NCI-H2196 (cell line): ENCODE measurements around the gene SFXN2.
A peak's percentile ranks its signal among the peaks of the same experiment; 100 is the strongest.
"Not testable (repeated sequence)": the region's sequence is repeated elsewhere in the genome, so short reads cannot be mapped to it uniquely, and the experiment has no call there.

Experiments used
- DNase-seq: peaks from one replicate; lab custom pipeline; 2025; ENCODE audit not compliant: unreplicated experiment; lab: John Stamatoyannopoulos, UW

Gene SFXN2

GRCh38 chr10:102714621-102715455, at the start of gene SFXN2:
Gene SFXN2, plus strand, starts transcription at chr10:102714636. Its CDS starts 12,001 bp downstream, at chr10:102726637.
- no peak for DNase-seq

- no peak for DNase-seq
These were observed 48.4 kb upstream of the SFXN2 start for GRCh38 chr10:102665904-102666509.

GRCh38 chr10:102667411-102667810, 47.0 kb upstream of the SFXN2 start:
- DNase-seq, result not testable (repeated sequence)

GRCh38 chr10:102668326-102669107, 45.9 kb upstream of the SFXN2 start:
- no peak for DNase-seq

- DNase-seq, result no peak
These were observed 45.0 kb upstream of the SFXN2 start for GRCh38 chr10:102669206-102670064.

- no peak for DNase-seq
These were observed 44.3 kb upstream of the SFXN2 start for GRCh38 chr10:102670065-102670670.

- no peak for DNase-seq
These were observed 43.5 kb upstream of the SFXN2 start for GRCh38 chr10:102670871-102671434.

GRCh38 chr10:102673236-102673818, 41.1 kb upstream of the SFXN2 start:
- no peak for DNase-seq

GRCh38 chr10:102673819-102674511, 40.5 kb upstream of the SFXN2 start:
- peak; percentile 20 for DNase-seq

GRCh38 chr10:102674566-102674965, 39.9 kb upstream of the SFXN2 start:
- no peak for DNase-seq

GRCh38 chr10:102675011-102675665, 39.3 kb upstream of the SFXN2 start:
- DNase-seq, result no peak

GRCh38 chr10:102675666-102676533, 38.5 kb upstream of the SFXN2 start:
- DNase-seq, result no peak

GRCh38 chr10:102676534-102677315, 37.7 kb upstream of the SFXN2 start:
- DNase-seq, result no peak

- DNase-seq, result no peak
These were observed 36.9 kb upstream of the SFXN2 start for GRCh38 chr10:102677331-102678067.

GRCh38 chr10:102678068-102678400, 36.4 kb upstream of the SFXN2 start:
- no peak for DNase-seq

- peak; percentile 58 for DNase-seq
These were observed 35.6 kb upstream of the SFXN2 start for GRCh38 chr10:102678842-102679289.
